Muscle of back (tissue), 13 donors: Measurements from ENCODE around the gene TMOD3. TPM values are rescaled to one million over a fixed set of nuclear protein-coding genes. Genes with fewer than 3 reads are reported as not detected.
"Not testable (repeated sequence)": the region's sequence is repeated elsewhere in the genome, so short reads cannot be mapped to it uniquely, and the experiment has no call there.

ENCODE experiments used
- DNase-seq, 3 donors: peaks; one replicate each; pipeline versions ENCODE4 v3.0.0 to v3.0.0-alpha.2; 2013
- long read RNA-seq, 9 donors: transcript quantifications; one replicate each; lab custom pipeline, GENCODE V29; 2026
- polyA plus RNA-seq, 10 donors: library from polyadenylated mRNA; unstranded; fragments of 120-200 nt; gene quantifications; one replicate each; pipeline ENCODE4 v1.2.1, GENCODE V29; 2013; ENCODE audit not compliant: insufficient read length in 10 of 10

The TMOD3 gene
- polyA plus RNA-seq: 10 to 100 TPM; 14.2 to 30.0 (median 19.2) TPM
- long read RNA-seq, donor 1, full-length matches to known transcripts: 5 of 5 reads
- long read RNA-seq, donor 1, partial matches to known transcripts: 0 of 5 reads
- long read RNA-seq, donor 1, other reads (novel, unspliced or antisense): 0 of 5 reads
- long read RNA-seq, donor 2, full-length matches to known transcripts: 2 of 2 reads
- long read RNA-seq, donor 2, partial matches to known transcripts: 0 of 2 reads
- long read RNA-seq, donor 2, other reads (novel, unspliced or antisense): 0 of 2 reads
- long read RNA-seq, donor 3: 0 reads
- long read RNA-seq, donor 4, full-length matches to known transcripts: 2 of 2 reads
- long read RNA-seq, donor 4, partial matches to known transcripts: 0 of 2 reads
- long read RNA-seq, donor 4, other reads (novel, unspliced or antisense): 0 of 2 reads
- long read RNA-seq, donor 5, full-length matches to known transcripts: 2 of 2 reads
- long read RNA-seq, donor 5, partial matches to known transcripts: 0 of 2 reads
- long read RNA-seq, donor 5, other reads (novel, unspliced or antisense): 0 of 2 reads
- long read RNA-seq, donor 6, full-length matches to known transcripts: 2 of 8 reads
- long read RNA-seq, donor 6, partial matches to known transcripts: 6 of 8 reads
- long read RNA-seq, donor 6, other reads (novel, unspliced or antisense): 0 of 8 reads
- long read RNA-seq, donor 7, full-length matches to known transcripts: 3 of 27 reads
- long read RNA-seq, donor 7, partial matches to known transcripts: 24 of 27 reads
- long read RNA-seq, donor 7, other reads (novel, unspliced or antisense): 0 of 27 reads
- long read RNA-seq, donor 8, full-length matches to known transcripts: 9 of 9 reads
- long read RNA-seq, donor 8, partial matches to known transcripts: 0 of 9 reads
- long read RNA-seq, donor 8, other reads (novel, unspliced or antisense): 0 of 9 reads
- long read RNA-seq, donor 9: 0 reads

DNA sequence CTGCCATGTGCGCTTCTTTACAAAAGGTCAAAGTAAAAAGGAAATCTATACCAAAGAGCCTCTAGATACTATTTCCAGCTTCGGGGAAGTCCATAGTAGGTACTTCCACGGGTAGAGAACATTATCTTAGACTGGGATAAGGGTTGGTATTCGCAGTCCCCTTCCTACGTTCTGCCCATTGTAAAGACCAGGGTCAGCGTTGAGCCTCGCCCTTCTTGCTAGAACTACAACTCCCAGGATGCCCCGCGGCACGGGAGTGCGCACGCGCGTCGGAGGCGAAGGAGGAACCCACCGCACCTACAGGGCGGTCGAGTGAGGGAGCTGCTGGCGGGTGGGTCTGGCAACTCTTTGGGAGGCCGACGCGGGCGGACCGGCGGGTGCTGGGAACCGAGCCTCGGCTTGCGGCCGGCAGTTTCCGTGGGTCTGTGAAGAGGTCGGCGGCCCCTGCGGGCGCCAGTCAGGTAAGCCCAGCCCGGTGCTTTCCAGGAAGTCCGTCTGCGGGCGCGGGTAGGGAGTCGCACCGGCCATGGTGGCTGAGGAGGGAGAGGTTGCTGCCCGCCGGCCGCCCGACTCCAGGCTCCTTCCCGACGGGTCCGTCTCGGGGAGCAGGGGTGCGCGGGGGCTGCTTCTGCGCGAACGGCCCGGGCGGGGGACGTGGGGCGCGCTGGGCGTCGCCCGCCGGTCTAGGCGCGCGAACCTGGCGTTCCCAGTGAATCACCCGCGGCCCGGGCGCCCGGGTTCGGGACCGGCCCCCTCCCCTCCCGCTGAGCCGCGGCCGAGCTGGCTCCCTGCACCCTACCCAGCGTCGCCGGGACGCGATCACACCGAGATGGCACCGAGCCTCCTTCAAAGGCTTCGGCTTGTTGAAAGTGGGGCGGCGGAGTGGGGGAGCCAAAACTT, at the start of gene TMOD3:
TSS of gene TMOD3 (plus strand) at position 278 of the 900 bp plus-strand sequence. CDS start 33,232 bp downstream, outside the sequence.
- DNase-seq: peak; percentile 89 to 96 (median 95)

DNA sequence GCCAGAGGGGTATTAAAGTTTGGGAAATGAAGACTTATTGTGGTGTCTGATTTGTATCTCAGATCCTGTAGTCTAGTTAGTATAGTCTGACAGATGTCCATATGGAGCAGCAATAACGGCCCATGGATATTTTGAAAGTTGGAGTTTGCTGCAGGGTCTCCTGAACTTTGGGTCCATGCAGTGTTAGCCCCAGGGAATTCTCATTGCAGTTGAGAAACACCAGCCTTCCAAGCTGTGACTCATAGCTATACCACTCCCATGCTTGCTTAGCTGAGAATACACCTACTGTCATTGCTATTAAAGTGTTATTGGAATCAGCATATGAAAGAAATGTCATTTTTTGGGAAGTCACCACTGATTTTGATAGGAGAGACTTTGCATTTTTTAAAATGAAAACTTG, 48.8 kb upstream of the TMOD3 start:
- DNase-seq: no peak

DNA sequence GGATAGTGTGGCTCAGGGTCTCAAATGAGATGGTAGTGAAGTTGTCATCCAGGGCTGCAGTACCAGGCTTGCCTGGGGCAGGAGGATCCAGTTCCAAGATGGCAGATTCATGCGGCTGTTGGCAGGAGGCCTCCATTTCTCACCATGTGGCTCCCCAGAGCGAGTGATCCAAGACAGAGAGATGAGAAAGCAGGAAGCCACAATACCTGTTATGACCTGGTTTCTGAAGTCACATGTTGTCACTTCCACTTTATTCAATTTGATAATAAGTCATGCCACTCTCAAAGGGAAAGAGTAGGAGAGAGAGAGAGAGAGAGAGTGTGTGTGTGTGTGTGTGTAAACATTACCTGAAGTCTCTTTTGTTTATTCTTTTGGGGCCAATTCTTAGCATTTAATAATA, 47.9 kb upstream of the TMOD3 start:
- DNase-seq: no peak

DNA sequence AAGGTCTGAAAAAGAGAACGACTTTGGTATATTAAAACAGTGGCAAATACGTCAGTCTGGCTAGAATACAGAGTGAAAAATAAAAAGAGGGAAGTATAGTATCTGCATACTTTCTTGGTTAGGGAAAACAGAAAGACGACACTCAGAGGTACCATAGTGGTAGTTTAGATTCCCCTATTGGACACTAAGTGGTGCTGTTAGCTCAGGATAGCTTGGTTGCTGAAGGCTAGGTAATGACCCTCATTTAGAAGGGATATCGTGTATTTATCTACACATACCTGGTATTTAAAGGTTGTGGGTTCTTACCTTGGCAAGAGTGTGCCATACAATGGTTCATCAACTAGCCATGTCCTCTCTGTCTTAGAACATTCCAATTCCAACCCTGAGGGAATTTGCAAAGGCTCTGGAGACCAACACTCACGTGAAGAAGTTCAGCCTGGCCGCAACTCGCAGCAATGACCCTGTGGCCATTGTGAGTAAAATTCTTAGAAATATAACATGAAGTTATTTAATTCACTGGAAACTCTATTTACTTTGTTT, 47.0 kb upstream of the TMOD3 start:
- DNase-seq: no peak

DNA sequence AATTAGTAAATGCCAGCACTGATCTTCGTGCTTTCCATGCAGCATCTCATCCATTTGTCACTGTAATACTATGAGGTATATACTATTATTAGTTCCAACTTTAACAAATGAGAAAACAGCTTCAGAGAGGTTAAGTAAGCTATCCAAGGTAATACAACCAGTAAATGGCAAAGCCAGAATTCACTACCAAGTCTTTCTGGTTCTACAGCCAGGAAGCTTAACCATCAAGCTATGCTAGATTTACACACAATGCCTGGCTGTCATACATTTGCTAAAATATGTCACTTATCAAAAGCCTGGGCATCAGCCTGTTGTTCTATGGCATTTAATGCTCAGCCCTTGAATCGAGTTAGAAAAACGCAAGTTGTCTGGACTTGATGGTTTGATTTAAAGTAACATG, 45.5 kb upstream of the TMOD3 start:
- no peak for DNase-seq

DNA sequence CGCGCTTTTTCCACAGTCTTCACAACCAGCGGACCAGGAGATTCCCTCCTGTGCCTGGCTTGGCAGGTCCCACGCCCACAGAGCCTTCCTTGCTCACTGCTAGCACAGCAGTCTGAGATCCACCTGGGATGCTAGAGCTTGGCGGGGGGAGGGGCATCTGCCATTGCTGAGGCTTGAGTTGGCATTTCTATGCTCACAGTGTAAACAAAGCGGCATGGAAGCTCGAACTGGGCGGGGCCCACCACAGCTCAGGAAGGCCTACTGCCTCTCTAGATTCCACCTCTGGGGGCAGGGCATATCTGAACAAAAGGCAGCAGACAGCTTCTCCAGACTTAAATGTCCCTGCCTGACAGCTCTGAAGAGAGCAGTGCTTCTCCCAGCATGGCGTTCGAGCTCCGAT, 42.3 kb upstream of the TMOD3 start:
- DNase-seq: not testable (repeated sequence)

DNA sequence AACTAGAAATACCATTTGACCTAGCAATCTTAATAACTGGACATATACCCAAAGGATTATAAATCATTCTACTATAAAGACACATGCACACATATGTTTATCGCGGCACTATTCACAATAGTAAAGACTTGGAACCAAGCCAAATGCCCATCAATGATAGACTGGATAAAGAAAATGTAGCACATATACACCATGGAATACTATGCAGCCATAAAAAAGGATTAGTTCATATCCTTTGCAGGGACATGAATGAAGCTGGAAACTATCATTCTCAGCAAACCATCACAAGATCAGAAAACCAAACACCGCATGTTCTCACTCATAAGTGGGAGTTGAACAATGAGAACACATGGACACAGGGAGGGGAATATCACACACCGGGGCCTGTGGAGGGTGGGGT, 37.0 kb upstream of the TMOD3 start:
- DNase-seq: not testable (repeated sequence)

DNA sequence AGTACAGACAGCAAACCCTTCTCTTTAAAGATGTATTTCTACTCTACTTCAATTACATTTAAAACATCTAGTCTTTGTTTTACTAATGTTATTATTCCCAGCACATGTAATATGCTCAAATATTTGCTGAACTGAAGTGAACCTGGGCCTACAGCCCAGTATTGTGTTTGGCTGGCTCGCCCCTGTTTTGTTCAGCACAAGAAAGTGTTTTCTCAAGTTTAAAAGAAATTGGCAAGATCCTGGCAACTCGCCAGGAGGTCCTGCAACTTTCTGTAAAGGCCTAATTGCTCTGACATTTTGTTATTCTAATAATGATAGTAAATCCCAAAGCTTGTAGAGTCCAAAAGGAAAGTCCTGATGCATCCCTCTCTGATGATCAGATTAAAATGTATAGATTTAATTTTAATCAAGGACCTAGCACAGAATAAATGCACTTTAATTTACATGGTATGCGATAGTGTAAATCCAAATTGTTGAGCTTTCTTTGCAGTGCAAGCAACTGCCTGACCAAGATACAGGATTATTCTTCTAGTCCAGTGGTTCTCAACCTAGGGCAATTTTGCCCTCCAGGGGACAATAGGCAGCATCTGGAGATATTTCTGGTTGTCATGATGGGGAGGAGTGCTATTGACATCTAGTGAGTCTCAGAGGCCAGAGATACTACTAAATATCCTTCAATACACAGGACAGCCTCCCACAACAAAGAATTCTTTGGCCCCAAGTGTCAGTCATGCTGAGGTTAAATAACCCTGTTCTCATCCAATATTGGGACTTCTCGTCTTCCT, 35.7 kb upstream of the TMOD3 start:
- DNase-seq: peak; percentile 17 to 72 (median 49)

DNA sequence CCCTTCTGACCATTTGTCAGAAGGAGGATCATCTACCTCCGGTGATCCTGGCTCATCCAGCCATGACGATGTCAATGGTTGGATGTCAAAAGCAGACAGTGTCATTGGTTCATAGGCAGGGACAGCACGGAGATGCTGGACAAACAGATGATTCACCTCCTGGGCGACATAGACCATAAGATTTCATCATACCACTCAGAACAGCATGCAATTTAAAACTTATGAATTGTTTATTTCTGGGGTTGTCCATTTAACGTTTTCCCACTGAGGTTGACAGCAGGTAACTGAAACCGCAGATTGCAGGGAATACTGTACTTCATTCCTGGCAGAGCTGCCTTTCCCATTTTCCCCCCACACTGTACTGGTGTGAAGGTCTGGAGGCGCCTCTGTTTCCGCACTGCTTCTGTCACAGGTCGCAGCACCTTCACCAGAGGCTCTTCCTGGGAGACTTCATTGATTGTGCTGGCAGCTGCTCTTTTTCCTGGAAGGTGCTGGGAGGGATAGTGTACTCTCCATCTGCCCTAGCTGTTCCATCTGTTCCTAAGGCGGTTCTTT, 32.5 kb upstream of the TMOD3 start:
- DNase-seq: no peak

DNA sequence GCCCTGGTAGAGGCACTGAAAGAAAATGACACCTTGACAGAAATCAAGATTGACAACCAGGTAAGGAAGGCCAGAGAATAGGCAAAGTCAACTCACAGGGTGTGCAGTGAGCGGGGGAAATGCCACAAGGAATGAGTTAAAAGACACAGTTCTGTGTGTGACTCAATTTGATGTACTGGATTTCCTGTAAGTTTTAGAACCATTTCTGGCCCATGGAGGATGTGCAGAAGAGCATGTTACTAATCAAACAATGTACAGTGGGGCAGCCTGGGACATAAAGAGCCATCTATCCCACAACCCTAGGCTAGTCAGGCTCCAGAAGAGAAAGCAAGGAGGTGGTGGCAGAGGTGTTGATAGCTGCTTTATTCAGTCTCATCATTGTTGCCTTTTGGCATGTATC, 31.2 kb upstream of the TMOD3 start:
- DNase-seq: no peak

DNA sequence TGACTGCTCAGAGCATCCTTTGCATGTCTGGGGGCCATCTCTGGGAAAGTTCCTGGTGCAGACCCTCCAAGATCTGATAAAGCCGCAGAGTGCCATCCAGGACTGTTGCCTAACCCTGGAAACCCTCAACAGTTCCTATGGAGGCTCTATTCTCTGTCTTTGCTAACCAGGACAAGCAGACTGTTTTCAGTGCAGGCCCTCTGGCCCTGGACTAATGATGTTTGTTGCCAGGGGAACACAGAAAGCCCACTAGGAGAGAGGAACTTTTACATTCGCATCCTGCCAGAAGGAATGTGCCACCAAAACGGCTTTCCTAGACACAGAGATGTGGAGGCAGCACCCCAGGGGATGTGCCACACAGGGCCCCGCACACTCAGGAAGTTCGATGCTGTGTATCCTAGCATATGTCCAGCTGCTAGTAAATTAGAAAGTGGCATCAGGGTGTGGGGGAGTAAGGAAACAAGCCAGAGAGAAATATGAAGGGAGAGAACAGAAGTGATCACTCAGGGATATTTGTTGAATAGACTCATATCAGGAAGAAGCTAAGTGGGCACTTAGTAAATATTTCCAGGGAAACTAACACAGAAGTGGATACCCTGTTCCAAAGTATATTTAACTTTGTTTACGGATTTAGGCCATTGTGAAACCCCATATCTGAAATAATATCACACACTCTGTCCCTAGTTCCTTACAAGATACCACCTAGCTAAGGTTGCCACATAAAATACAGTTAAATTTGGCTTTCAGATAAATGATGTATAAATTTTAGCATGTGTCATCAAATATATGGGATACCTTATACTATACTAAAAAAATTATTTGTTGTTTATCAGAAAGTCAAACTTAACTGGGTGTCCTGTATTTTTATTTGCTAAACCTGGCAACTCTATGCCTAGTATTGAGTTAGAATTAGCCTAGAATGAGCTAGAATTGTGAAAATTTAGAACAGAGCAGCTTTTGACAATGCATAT, 29.9 kb upstream of the TMOD3 start:
- no peak for DNase-seq

DNA sequence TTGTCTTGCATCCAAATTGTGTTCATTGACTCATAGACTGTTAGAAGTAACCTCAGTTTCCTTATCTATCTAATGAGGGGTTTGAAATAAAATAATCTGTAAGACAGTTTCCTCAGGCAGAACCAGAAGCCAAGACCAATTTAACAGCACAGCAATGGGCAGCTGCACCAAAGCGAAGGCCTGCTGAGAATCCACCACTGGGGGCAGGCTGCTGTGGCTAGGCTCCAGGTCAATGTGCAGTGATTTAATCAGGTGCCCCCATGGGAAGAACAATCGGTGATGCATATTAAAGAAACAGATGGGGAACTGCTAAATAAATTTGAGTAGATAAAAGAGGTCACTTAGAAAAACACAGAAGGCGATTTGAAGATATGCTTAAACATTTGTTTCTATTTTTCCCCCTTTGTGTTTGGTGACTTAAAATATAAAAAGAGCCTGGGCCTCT, 28.0 kb upstream of the TMOD3 start:
- peak in 1 of 3 donors; percentile 23 for DNase-seq

DNA sequence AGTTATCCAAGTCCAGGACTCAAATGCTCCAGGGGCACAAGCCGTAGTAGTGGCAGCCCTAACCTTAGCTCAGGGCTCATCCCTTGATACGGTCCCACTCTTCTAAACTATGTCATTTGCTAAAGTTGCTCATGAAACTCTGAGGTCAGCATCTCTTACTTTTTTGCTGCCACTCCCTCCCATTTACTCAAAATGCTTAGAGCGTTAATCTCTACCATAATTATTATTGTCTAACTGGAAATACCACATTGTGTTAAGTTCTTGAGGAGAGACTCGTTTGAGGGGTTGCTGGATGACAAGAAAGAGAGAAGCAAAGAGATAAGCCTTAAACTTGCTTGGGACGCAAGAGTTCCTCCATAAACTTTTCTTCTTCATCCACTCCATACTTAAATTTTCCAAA, 26.9 kb upstream of the TMOD3 start:
- DNase-seq: no peak

DNA sequence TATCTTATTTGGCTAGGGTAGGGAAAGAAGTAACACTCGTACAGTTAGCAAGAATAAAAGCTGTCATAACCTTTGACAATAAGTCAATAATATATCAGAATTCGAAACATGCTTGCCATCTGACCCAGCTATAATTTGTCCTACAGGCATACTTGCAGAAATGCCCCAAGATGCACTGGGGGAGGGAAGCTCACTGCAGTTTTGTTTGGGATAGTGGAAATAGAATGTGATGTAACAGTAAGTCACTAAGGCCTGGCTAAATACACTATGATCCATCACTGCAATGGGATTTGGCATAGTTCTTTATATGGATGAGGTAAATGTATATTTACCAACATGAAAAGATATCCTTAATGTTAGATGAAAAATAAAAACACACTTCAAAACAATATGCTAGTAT, 25.5 kb upstream of the TMOD3 start:
- DNase-seq: no peak

DNA sequence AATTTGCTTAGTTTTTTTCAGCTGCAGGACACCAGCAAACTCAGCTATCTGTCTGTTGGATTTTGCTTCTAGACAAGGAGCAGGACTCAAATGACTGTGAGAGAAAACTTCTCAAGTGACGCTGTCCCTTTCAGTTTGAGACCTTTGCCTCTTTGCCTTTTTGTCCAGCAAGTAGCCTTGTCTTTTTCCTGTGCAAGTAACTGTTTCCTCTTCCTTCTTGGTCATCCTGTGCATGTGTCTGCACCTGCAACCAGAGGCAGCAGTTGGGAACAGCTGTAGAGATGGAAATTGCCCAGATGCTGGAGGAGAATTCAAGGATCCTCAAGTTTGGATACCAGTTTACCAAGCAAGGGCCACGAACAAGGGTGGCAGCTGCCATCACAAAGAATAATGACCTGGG, 23.3 kb upstream of the TMOD3 start:
- no peak for DNase-seq

DNA sequence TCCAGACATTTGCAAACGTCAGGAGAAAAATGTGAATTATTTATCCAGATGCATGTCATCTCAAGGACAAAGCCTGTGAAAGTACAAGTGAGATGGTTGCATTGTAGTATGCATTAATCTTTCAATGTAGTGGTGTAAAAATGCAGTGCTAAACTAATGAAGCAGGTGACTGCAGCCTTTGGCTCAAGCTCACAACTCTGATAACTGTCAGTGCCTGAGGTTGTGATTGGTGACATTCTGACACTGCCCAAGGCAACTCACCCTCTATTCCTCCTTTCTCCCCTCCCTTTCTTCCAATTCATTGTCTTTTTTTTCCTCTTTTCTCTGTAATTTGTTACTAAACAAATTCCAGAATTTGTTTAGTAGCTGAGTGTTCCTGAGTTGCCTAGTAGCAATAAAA, 20.0 kb upstream of the TMOD3 start:
- no peak for DNase-seq

DNA sequence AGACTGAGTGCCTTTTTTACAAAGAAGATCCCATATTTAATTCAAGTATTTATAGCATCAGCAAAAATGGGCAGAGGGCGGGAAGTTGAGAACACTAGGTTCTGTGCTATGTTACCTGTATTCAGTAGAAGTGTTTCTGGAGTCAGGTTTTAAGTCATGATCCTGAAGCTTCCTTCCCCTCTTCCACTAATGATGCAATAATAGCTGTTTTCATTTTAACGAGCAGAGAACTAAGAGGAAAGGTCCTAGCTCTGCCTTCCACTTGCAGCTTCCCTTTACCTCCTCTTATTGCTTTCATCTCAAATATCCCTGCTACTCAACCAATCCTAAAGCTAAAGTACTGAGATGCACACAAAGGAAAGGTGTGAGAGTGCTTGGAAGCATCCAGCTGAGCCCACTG, 16.9 kb upstream of the TMOD3 start:
- no peak for DNase-seq

DNA sequence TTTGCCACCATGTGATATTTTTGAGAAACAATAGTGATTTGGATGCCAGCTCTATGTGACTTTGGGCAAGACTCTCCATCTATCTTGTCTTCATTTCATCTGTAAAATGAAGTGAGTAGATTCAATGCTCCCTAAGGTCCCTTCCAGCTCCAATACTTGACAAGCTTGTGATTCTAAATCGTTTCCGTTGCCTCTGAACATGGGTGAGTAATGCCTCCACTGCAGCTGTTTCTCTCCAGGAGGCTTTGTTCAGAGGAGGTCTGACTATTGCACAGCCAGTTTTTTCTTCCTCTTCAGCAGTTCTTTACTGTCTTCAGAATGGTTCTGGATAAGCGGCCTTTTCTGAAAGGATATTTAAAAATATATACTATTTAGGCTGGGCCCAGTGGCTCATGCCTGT, 14.8 kb upstream of the TMOD3 start:
- DNase-seq: no peak

DNA sequence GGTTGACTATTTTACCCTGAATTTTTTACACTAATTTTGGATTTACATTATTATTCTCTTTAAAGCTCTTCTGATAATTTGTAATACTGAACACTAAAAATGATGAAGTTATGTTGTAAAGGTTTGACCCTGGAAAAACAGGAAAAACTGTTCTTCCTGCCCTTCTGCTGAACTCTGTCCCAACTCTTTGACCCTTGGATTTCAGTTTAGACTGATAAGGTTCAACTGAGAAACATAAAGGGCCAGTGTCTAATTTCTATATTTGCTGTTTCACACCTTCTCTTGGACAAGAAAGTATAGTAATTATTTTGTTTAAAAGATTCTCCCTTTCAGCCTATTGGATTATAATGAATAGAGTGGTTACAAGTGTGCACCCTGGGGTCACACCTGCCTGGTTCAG, 12.8 kb upstream of the TMOD3 start:
- no peak for DNase-seq
